ENCODE data around the gene CALCOCO2. TPM values are rescaled to one million over a fixed set of nuclear protein-coding genes. Genes with fewer than 3 reads are reported as not detected.

The CALCOCO2 gene
- total and polyA plus RNA-seq, 2 of the 13 experiments (the other 11 are each of a cell fraction or from before 2014, with no cell fraction given), result 72.9 to 111 TPM

- CTCF ChIA-PET (ENCODE audit: low intra/inter-chr PET ratio, low total read pairs), result interaction anchor here (1.1 to 3.6 kb wide), 7 partner anchors 14 to 119 kb away, joined by 4 to 37 read pairs (median 12); partner anchors contain the start of gene PRAC2
- peak overlapping the region in 1 of 3 experiments; percentile 70; a peak in 1 of 6 replicates for H3K4me3 ChIP-seq (replicated peaks in 1 of 3; ENCODE audit: insufficient read depth in 1 of 3, low read depth in 2 of 3, low read length in 3 of 3)
- H3K27ac ChIP-seq (ENCODE audit: extremely low read length, insufficient read depth, low read length), result no peak overlapping the region
- no TSS peak for BruUV-seq (replicated peaks)
- POLR2A ChIA-PET, result interaction anchor here (1.1 to 1.4 kb wide), 3 partner anchors 9 to 102 kb away, joined by 3 to 5 read pairs (median 5); partner anchors contain the start of gene ATP5MC1
- intact Hi-C loops (cut with micrococcal nuclease; ENCODE audit: unreplicated experiment) (loop anchor here (1.0 to 2.0 kb wide), 3 partner anchors 66 to 119 kb away; no protein-coding TSS in a partner anchor), in situ Hi-C loops (cut with HindIII; ENCODE audit: extremely low pct_ligation_motif_present, low pct_unique_long_range_greater_than_20kb) (loop anchor here (5.0 kb wide), 1 partner anchor 118 kb away; no protein-coding TSS in a partner anchor)
- FAIRE-seq (no peak), ATAC-seq (peak; percentile 48), DNase-seq (ENCODE audit: low spot score) (no peak)
- no peaks in the 10 kb centered on the region for H3K9me3 ChIP-seq (ENCODE audit: low read length)
- WGBS (ENCODE audit: low lambda C conversion rate), result 27% methylated on average over 9 of the region's 9 CpGs
- H3K36me3 ChIP-seq (replicated peaks in 1 of 2; ENCODE audit: control insufficient read depth in 1 of 2, insufficient read depth in 2 of 2, low read length in 2 of 2), result no peaks in the 10 kb centered on the region
- no peak overlapping the region for H3K9ac ChIP-seq (ENCODE audit: insufficient read depth, low read depth, low read length)
- no peaks in the 10 kb centered on the region for H3K79me2 ChIP-seq (ENCODE audit: insufficient read depth, low read length)
- H3K4me1 ChIP-seq (ENCODE audit: insufficient read depth, low read length), result peaks cover 54% of the 10 kb centered on the region
- H4K20me1 ChIP-seq (ENCODE audit: insufficient read depth, low read length), result no peaks in the 10 kb centered on the region
- H3K27me3 ChIP-seq (ENCODE audit: control insufficient read depth in 1 of 2, insufficient read depth in 2 of 2, low read length in 2 of 2), result peaks cover 1 to 18% of the 10 kb centered on the region in 2 experiments; a peak in 3 of 5 replicates
- peak overlapping the region; percentile 94 for H3K4me2 ChIP-seq (ENCODE audit: low read depth, low read length)
- H2AFZ ChIP-seq (ENCODE audit: low read length), result no peak overlapping the region
- 0 out of 2 replicates have a peak, but pooled peaks have one; percentile 38 for TF ChIP-seq NR2F2 (IDR thresholded peaks at IDR 0.05; ENCODE audit: borderline replicate concordance, low read depth)
- no peak for TF ChIP-seq ZBTB21 (CRISPR knock-in tag; IDR thresholded peaks at IDR 0.05)
- 0 out of 2 replicates have a peak, but pooled peaks have one; percentile 40 for TF ChIP-seq DZIP1 (CRISPR knock-in tag; IDR thresholded peaks at IDR 0.05)
- peak; percentile 4 for TF ChIP-seq SRSF1 (optimal IDR thresholded peaks at IDR 0.05; ENCODE audit: low read depth, low read length)
- TF ChIP-seq ZNF224 (CRISPR knock-in tag; IDR thresholded peaks at IDR 0.05), result 0 out of 2 replicates have a peak, but pooled peaks have one; percentile 45
- peak; percentile 18; the same call in 1 of the 2 replicates for TF ChIP-seq ZNF280B (CRISPR knock-in tag; IDR thresholded peaks at IDR 0.05; ENCODE audit: borderline replicate concordance)
- TF ChIP-seq ZBTB42 (CRISPR knock-in tag; IDR thresholded peaks at IDR 0.05), result 0 out of 2 replicates have a peak, but pooled peaks have one; percentile 31
- 0 out of 2 replicates have a peak, but pooled peaks have one; percentile 14 for TF ChIP-seq ATF7-NPFF (CRISPR knock-in tag; IDR thresholded peaks at IDR 0.05; ENCODE audit: low read depth)
- TF ChIP-seq RXRB (CRISPR knock-in tag; IDR thresholded peaks at IDR 0.05; ENCODE audit: borderline replicate concordance), result no peak
- 0 out of 2 replicates have a peak, but pooled peaks have one; percentile 35 for TF ChIP-seq ZFP36L2 (CRISPR knock-in tag; IDR thresholded peaks at IDR 0.05)
- TF ChIP-seq ZBTB20 (CRISPR knock-in tag; IDR thresholded peaks at IDR 0.05; ENCODE audit: borderline replicate concordance, low read depth), result 0 out of 2 replicates have a peak, but pooled peaks have one; percentile 43
- no peak for TF ChIP-seq SOX6 (IDR thresholded peaks at IDR 0.05)
- peak; percentile 19; the same call in 1 of the 2 replicates for TF ChIP-seq SOX6 (CRISPR knock-in tag; IDR thresholded peaks at IDR 0.05)
- TF ChIP-seq NRL (CRISPR knock-in tag; IDR thresholded peaks at IDR 0.05; ENCODE audit: borderline replicate concordance), result 0 out of 2 replicates have a peak, but pooled peaks have one; percentile 69
- 0 out of 2 replicates have a peak, but pooled peaks have one; percentile 4 for TF ChIP-seq TBX2 (CRISPR knock-in tag; IDR thresholded peaks at IDR 0.05; ENCODE audit: borderline replicate concordance)
- no peak for TF ChIP-seq ZNF780A (CRISPR knock-in tag; IDR thresholded peaks at IDR 0.05)
- no peak for TF ChIP-seq ZNF577 (CRISPR knock-in tag; IDR thresholded peaks at IDR 0.05; ENCODE audit: borderline replicate concordance, low read depth)
- TF ChIP-seq ZNF737 (CRISPR knock-in tag; IDR thresholded peaks at IDR 0.05; ENCODE audit: borderline replicate concordance), result peak; percentile 72; the same call in 1 of the 2 replicates
Measured at GRCh38 chr17:48790607-48791127, 40.2 kb upstream of the CALCOCO2 start.
